Fibroblast of the aortic adventitia (primary cell): ENCODE results near the gene CCDC80. TPM values are rescaled to one million over a fixed set of nuclear protein-coding genes. Genes with fewer than 3 reads are reported as not detected.

Experiments used
- DNase-seq: peaks from one replicate; pipeline ENCODE4 v3.0.0-alpha.2; 2010; ENCODE audit warnings: low read depth
- H3K4me3 ChIP-seq: 2 replicates; pipeline ENCODE4 v1.5.1; 2011; ENCODE audit warnings: low read depth, mild to moderate bottlenecking, control low read depth, low read length, moderate library complexity
- CTCF ChIP-seq: IDR thresholded peaks from 2 replicates; pipeline ENCODE4 v1.5.1; 2011; ENCODE audit warnings: mild to moderate bottlenecking, low read length, control low read depth, inconsistent platforms; ENCODE audit not compliant: insufficient read depth
- total RNA-seq: library from RNA; depleted of rRNA; stranded (reverse); fragments of >200 nt; gene quantifications from 2 replicates; pipeline ENCODE4 v1.2.3, GENCODE V29; 2012; ENCODE audit warnings: low replicate concordance

CCDC80 gene
- total RNA-seq, 1 donor = 614 TPM

- no peak for DNase-seq
- H3K4me3 ChIP-seq = no peak overlapping the region
- TF ChIP-seq CTCF = no peak
These were observed 24.8 kb downstream of the CCDC80 start for GRCh38 chr3:112615989-112616731.

- no peak for TF ChIP-seq CTCF
- H3K4me3 ChIP-seq = no peak overlapping the region
- no peak for DNase-seq
These were observed 29.0 kb downstream of the CCDC80 start for GRCh38 chr3:112611752-112612515.

GRCh38 chr3:112610121-112610520 is 30.8 kb downstream of the CCDC80 start:
- no peak for TF ChIP-seq CTCF
- H3K4me3 ChIP-seq = no peak overlapping the region
- DNase-seq = peak; percentile 76

GRCh38 chr3:112607863-112608262 is 33.1 kb downstream of the CCDC80 start:
- H3K4me3 ChIP-seq = no peak overlapping the region
- no peak for TF ChIP-seq CTCF
- no peak for DNase-seq

- DNase-seq = no peak
- TF ChIP-seq CTCF = no peak
- H3K4me3 ChIP-seq = no peak overlapping the region
These were observed 34.8 kb downstream of the CCDC80 start for GRCh38 chr3:112606098-112606497.

- no peak overlapping the region for H3K4me3 ChIP-seq
- no peak for TF ChIP-seq CTCF
These were observed 35.7 kb downstream of the CCDC80 start for GRCh38 chr3:112605285-112605684.

More at GRCh38 chr3:112605285-112605684, 35.7 kb downstream of the CCDC80 start:
- DNase-seq = peak; percentile 92
